GM19238 (cell line): ENCODE data around the gene EML1.
A peak's percentile ranks its signal among the peaks of the same experiment; 100 is the strongest.

ENCODE experiments used
- DNase-seq: peaks from one replicate; pipeline ENCODE4 v3.0.0; 2011; ENCODE audit warnings: low spot score; ENCODE audit not compliant: insufficient read length

EML1 gene

DNA sequence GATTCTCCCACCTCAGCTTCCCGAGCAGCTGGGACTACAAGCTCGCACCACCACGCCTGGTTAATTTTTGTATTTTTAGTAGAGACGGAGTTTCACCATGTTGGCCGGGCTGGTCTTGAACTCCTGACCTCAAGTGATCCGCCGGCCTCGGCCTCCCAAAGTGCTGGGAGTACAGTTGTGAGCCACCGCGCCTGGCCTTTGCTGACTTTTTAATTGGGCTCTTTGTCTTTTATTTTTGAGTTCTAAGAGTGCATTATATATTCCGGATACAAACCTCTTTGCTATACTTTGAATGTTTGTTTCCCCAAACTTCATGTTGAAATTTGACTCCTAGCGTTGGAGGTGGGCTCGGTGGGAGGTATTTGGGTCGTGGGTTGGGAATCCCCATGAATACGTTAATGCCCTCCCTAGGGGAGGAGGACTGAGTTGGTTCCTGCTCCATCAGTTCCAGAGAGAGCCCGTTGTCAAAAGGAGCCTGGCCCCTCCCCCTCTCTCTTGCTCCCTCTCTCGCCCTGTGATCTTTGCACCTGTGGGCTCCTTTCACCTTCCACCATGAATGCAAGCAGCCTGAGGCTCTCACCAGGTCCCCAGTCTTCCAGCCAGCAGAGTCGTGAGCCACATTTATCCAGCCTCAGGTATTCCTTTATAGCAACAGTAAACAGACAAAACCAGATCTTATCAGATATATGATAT is 168.8 kb downstream of the EML1 start:
- no peak for DNase-seq

DNA sequence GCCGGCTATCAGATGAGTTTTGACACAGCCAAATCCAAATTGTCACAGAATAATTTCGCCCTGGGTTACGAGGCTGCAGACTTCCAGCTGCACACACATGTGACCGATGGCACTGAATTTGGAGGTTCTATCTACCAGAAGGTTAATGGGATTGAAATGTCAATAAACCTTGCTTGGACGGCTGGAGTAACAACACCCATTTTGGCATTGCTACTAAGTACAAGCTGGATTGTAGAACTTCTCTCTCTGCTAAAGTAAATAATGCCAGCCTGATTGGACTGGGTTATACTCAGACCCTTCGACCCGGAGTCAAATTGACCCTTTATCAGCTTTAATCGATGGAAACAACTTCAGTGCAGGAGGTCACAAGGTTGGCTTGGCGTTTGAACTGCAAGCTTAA is 171.8 kb downstream of the EML1 start:
- no peak for DNase-seq

DNA sequence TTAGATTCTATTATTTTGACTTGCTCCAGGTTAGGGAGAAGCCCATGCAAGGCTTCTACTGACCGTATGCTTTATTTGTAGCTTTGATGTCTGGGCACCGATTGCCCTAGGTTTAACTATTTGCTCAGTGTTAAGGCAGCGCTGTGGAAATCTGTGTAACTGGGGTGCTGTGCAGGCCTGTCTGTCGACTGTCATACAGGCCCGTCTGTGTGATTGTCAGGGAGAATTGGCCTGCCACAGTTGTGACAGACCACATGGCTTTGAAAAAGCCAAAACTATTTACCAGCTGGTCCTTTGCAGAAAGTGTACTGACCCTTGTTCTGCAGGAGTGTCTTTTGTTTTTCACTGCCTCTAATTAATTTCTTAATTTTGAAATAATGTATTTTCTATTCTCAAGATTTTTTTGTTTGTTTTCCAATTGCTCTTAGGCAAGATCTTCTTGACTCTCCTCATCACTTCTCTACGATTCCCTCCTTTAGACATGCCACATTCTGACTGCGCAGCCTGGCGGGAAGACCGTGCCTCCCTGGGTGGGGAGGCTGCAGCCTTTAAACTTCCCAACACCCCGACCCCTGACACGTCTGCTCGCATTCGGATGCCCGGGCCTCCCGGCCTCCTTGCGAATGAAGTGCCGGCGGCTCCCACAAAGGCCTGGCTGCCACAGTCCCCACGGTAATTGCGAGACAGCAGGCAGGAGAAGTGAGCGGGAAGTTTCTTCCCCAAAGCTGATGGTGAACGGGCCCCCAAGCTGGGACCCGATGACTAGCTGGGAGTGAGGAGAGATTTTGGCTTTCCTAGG is 173.0 kb downstream of the EML1 start:
- no peak for DNase-seq

DNA sequence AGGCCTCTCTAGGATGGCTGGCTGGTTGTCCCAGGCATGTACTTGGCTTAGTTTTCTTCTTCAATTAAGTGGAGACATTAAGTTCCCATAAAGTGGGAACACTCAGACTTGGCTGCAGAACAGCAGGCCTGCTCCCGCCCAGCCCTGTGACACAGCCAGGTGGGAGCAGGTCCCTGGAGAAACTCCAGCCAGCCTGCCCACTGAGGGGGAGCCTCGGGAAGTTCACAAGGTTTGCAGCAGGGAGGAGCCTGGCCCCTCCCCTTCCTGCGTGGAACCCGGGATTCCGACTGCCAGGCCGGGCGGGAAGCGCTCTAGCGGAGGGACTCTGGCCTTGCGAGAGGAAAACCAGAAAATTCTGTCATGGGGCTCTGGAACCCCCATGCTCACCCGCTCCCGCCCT is 173.7 kb downstream of the EML1 start:
- no peak for DNase-seq

DNA sequence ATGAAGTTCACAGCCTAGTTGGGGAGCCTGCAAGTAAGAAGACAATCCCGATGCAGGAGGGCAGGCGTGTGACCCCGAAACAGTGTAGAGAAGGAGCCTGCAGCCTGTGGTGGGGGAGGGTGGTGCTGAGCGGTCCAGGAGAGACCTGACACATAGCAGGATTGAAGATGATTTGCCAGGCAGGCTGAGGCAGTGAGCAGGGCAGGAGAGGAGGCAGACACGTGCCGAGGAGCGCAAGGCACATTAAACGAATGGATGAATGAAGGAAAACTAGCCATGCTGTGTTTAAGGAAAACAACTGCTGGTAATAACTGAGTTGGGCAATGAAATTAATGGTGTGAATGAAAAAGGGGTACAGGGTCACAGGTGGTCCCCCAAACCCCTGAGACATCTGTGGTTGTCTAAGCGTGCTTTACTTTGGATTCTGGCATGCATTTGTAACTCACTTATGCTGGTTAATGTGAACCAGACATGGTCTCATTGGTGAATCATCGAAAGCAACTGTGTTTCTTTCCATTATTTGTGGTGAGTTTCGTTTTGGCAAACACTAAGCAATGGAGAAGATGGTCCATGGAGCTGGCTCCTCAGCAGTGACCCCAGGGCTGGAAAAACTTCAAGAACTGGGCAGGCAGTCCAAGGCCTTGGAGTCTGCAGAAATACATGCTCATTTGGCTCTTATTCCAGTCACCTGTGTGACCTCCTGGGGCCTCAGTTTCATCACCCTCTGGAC is 175.1 kb downstream of the EML1 start:
- no peak for DNase-seq

DNA sequence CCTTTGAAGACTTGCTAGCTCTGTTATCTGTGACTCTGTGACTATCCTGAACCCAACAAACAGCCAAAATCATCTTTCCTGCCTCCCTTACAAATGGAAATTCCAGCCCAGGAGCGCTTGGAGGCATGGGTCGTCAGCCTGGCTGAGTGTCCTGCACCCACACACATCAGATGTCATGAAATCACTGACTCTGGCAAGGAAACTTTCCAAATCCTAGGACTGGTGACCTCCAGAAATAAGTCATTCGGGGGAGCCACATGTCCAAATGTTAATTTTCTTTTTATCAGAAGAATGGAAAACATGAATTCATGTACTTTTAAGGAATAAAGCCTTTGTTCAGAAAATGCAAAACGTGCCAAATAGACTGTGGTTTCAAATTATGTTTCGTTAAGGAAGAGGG is 175.7 kb downstream of the EML1 start:
- no peak for DNase-seq

DNA sequence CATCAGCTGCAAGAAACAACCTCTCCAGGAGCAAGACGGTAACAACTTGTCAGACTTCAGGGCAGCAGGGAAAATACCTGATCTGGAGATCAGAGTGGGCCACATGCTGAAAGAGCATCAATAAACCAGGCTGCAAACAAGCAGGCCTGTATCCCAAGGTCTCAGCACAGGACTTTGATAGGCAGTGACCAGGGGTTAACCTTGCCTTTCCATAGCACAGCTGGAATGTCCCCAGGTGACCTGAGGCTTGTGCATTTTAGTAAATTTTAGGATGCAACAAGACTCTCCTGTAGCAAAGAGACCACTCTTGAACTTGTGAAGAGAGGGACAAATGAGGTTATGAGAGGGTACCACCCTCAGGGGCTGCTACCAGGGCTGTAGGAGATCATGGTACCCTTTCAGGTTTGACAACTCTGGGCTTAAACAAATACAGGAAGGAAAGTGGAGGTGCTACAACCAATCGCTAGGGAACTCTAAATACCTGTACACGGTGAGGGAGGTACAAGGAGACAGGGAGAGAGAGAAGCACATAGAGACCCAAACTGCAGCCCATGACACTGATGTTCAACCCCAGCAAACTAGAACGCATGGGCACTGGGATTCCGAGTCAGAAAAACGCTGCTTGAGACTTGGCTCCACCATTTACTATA is 176.6 kb downstream of the EML1 start:
- DNase-seq: no peak

DNA sequence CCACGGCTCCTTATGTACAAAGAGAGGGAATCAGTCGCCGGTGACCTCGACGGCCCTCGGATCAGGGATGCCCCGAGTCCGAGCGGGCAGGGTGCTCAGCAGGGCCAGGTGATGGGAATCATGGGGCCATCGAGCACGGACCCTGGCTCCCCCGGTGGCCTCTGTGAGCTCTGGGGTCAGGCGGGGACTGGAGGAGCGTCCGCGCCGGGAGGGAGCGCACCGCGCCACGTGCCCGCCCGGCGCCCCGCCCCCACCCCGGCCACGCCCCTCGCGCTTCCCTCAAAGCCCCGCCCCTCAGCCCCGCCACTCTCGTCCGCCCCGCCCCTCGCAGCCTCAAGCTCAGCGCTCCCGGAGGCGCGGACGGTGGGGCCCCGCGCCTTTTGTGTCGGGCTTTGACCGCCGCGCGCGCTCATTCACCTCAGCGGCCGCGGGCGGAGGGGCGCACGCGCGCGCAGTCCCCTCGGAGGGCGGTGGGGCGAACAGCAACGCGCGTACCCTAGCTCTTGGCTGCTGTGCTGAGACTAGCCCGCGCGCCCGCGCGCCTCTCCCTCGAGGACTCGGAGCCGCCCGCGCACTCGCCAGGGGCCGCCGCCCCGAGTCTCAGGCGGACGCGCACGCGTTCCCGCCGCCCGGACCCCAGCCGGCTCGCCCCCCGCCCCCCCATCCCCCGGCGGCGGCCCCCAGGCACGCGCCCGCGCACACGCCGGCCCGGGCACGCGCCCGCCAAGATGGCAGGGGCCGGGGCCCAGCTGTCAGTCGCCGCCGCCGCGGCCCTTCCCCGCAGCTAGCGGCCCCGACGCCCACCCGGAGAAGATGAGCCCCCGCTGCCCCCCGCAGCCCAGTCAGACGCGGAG is 178.1 kb downstream of the EML1 start:
- DNase-seq: peak; percentile 51

DNA sequence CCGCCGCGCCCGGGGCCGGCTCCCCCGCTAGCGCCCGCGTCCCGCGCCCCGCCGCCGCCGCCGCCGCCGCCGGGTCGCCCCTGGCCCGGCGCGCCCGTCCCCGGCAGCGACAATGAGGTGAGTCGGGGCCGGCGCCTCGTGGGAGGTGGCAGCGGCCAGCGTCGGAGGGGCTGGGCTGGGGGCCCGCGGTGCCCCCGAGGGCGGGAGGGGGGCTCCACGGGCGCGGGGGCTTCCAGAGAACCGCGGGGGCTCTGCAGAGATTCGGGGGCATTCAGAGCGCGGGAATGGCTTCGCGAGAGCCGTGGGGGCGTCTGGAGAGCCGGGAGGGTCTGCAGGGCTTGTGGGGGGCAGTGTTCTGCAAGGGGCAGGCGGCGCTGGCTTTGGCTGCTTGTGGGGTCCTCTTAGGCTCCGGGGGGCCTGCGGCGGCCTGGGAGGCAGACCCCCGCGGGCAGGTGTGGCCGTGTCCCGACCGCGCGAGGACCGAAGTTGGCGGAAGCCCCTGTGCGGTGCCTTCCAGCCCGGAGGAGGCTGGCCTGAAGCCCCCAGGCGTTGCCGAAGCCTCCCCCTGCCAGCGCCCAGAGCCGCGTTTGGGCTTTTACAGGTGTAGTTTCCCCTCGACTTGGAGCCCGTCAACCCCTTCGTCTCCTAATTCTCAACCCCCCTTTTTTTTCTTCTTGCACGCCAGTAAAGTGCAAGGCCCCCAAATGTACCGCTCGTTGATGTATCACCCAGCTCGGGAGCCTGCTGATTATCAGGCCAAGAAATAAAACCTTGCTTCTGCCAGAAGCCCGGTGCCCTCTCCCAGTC is 178.9 kb downstream of the EML1 start:
- no peak for DNase-seq

DNA sequence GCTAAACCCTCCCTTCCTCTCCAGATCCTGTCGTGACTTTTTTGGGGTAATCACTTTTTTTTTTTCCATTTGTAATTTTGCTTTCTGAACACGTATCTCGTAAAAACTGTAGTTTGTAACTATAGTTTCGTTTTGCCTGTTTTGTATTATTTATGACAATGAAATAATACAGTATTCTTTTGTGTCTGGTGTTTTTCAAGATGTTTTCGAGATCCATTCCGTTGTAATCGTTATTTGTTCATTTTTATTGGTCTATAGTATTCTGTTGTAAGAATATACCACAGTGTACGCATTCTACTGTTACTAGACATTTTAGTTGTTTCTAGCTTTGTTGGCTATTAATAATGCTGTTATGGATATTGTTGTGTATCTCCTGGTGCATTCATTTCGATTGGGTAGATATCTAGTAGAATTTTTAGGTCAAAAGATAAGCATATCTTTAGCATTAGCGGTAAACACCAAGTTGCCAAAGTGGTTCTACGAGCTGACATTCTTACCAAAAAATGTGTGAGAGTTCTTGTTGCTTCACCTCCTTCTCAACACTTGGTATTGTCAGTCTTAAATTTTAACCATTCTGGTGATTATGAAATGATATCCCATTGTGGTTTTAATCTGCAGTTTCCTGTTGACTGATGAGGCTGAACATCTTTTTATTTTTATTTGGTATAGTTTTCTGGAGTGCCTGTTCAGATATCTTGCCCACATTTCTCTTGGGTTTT is 179.7 kb downstream of the EML1 start:
- no peak for DNase-seq

DNA sequence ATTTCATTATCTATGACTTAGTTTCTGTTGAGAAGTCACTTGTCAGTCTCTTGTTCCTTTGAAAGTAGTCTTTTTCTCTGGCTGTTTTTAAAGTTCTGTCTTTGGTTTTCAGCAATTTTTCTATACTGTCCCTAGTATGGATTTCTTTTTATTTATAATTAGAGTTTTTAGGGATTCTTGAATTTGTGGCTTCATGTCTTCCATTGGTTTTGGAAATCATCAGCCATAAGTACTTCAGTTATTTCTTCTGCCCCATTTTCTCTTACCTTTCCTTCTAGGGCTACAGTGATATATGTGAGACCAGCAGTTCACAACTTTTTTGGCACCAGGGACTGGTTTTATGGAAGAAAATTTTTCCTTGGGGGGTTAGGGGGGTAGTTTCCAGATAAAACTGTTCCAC is 182.0 kb downstream of the EML1 start:
- DNase-seq: no peak

DNA sequence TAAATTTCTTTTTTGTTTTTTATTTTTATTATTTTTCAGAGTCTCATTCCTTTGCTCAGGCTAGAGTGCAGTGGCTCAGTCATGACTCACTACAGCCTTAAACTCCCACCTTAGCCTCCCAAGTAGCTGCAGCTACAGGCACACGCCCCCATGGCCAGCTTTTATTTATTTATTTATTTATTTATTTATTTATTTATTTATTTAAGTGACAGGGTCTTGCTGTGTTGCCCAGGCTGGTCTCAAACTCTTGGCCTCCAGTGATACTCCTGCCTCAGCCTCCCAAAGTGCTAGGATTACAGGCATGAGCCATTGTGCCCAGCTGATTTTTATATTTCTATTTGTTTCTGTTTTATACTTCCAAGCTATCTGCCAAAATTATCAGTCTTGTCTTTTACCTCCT is 182.8 kb downstream of the EML1 start:
- no peak for DNase-seq

DNA sequence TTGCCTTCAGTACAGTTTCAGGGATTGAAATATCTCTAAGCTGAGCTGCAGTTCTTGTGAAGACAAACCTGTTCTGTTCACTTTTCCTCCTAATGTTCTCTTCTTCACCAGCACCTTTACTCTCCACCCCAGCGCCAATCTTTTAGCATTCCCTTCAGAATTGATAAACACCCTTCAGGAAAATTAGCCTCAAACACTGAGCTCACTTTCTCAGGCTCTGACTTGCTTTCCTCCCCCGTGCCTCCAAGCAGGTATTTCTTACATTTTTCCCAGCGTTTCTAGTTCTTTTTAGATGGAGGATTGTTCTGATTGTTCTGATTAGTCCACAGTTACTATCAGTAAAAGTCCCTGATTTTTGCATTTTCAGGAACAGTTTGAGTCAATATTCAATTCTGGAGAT is 183.5 kb downstream of the EML1 start:
- no peak for DNase-seq

DNA sequence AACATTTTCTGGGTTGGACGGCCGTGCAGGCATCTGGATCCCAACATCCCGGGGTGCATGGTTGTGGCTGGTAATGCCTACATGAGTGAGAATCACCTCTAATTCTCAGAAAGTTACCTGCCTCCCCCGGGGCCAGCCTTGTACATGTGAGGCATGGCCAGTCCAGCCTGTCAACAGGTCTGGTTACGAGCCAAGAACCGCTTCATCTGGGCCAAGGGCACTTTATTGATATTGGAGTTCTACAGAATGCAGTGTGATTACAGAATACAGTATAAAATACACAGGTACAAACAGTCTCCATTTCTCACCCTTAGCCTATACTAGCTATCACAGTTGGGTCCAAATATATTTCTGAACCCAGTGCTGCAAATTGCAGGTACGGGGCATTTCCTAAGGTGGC is 187.1 kb downstream of the EML1 start:
- DNase-seq: no peak

DNA sequence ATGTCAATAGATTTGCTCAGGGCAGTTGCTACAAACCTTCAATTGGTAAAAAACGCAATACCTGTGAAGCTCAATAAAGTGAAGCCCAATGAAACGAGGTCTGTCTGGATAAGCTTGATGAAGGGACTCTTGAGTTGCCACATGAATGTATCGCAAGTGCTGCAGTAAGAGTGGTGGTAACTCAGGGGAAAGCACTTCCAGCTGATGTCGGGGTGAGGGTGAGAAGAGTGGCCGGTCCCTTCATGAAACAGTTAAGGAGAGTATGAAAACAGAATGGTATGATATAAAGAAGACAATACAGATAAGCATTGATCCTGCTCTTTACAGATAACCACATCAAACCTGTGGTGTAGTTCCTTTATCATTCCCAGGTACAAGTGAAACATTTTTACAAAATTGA is 188.6 kb downstream of the EML1 start:
- DNase-seq: no peak

DNA sequence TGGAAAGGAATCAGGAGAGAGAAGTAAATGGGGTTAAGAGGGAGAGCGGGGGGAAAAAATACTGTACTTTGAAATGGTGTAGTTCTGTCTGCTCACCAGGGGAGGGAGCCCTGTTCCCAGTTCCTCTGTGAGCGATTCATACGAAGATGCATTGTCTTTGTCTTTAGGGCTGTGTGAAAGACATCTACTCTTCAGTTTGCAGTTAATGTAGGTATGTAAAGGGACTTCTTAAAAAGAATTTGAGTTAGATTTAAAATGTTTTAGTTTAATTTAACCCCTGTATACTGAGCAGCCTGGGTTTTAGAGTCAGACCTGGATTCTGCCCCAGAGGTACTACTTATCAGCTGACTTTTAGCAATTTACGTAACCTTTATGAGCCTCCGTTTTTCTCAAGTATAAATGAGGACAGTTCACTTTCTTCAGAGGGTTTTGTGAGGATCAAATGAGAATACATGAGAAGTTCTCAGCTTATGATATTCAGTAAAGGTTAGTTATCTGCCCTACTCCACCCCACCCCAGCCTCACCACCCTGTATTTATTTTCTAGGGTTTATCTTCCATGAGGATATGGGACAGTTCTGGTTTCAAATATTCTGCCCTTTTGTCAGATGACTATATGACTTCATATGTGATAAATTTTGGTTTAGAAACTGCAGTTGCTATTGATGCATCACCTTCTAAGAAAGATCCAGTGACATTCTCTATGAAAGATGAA is 189.5 kb downstream of the EML1 start:
- DNase-seq: peak; percentile 44

DNA sequence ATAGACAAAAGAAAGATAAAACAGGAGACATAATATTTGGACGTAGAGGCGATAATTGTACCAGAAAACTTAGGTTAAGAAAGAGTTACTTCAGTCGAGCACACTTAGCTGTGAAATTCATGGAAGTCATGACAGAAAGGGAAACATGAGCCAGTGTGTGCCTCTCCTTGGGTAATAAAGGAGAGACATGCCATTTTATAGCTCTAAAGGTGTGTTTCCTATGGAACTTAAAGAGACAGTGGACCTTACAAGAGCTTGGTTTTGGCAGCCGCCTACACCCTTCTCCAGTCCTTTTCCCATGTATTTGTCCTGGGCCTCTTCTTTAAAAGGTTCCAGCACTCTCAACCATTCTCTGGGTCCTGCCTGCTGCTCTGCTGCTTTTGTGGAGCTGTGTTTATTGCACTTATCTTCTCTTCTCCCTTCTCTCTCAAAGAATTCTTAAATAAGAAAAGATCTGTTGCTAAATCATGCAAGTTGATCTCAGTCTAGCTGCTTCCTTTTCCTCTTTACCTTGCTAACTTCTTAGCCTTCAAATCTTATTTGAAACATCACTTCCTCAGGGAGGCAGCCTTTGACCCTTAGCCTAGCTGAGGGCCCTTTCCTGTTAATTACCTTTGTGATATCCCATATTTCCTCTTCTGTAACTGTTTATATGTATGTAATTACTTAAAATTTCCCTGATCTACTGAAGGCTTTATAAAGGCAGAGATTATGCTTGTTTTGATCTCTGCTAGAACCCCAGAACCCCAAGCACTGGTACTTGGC is 190.2 kb downstream of the EML1 start:
- no peak for DNase-seq

DNA sequence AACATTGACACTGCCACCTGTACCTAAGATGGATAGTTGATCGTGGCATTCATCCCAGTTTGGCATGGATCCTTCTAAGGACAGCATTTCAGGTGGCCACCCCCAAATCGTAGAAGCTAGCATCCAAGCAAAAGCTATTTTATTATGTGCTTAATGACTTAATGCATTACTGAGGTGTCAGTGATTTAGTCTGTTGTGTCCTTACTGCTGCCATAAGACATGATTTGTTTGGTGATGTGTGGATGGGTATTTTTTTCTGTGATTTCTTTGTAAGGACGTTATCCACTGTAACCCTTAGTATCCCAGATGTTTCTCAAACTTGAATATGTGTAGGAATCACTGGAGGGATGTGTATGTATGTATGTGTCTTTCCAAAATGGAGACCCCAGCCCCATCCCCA is 190.8 kb downstream of the EML1 start:
- DNase-seq: no peak
